GM12878 (cell line): Measurements from ENCODE around the gene VCPKMT. TPM values are rescaled to one million over a fixed set of nuclear protein-coding genes. Genes with fewer than 3 reads are reported as not detected.

ENCODE experiments used
- BACH1 ChIP-seq: fragments of 450-650 bp; IDR thresholded peaks from 2 replicates; pipeline ENCODE4 v1.6.1; 2017; ENCODE audit warnings: mild to moderate bottlenecking, borderline replicate concordance
- CBX3 ChIP-seq: fragments of 200-600 bp; sonication (generic); IDR thresholded peaks from 2 replicates; pipeline ENCODE4 v1.6.1; 2016; ENCODE audit warnings: low read depth, borderline replicate concordance
- CHD2 ChIP-seq: IDR thresholded peaks from 2 replicates; pipeline ENCODE4 v1.6.1; 2011; ENCODE audit warnings: low read depth, low read length, improper control_type of control experiment, borderline replicate concordance
- EZH2 ChIP-seq: IDR thresholded peaks from 2 replicates; pipeline ENCODE4 v1.6.1; 2012; ENCODE audit warnings: low read depth, mild to moderate bottlenecking, control low read depth, inconsistent platforms, low read length, borderline replicate concordance; ENCODE audit not compliant: control insufficient read depth
- FOS ChIP-seq: IDR thresholded peaks from 3 replicates; pipeline ENCODE4 v1.6.1; 2011; ENCODE audit warnings: borderline replicate concordance; ENCODE audit not compliant: insufficient read length; ENCODE audit errors: extremely low read depth
- SMAD1 ChIP-seq: fragments of 450-650 bp; IDR thresholded peaks from 2 replicates; pipeline ENCODE4 v1.6.1; 2018; ENCODE audit warnings: mild to moderate bottlenecking, low read depth; ENCODE audit not compliant: partially characterized antibody
- SMARCA5 ChIP-seq: fragments of 450-650 bp; IDR thresholded peaks from 2 replicates; pipeline ENCODE4 v1.6.1; 2017; ENCODE audit warnings: mild to moderate bottlenecking
- SREBF1 ChIP-seq: IDR thresholded peaks from 2 replicates; pipeline ENCODE4 v1.6.1; 2012; ENCODE audit warnings: mild to moderate bottlenecking, low read length
- SRF ChIP-seq, 2 experiments: IDR thresholded peaks; 2 replicates each; pipeline ENCODE4 v1.6.1; 2011; ENCODE audit warnings: low read depth in 2 of 2, low read length in 2 of 2, mild to moderate bottlenecking in 1 of 2, moderate library complexity in 1 of 2
- SUPT20H ChIP-seq: IDR thresholded peaks from 2 replicates; pipeline ENCODE4 v1.6.1; 2011; ENCODE audit warnings: low read depth, mild to moderate bottlenecking, low read length, moderate library complexity, borderline replicate concordance; ENCODE audit not compliant: control insufficient read depth
- YBX1 ChIP-seq: fragments of 450-650 bp; IDR thresholded peaks from 2 replicates; pipeline ENCODE4 v1.6.1; 2016; ENCODE audit warnings: antibody characterized with exemption
- YY1 ChIP-seq: IDR thresholded peaks from 2 replicates; pipeline ENCODE4 v1.6.1; 2011; ENCODE audit warnings: low read depth, mild to moderate bottlenecking, low read length
- ZSCAN29 ChIP-seq: fragments of 450-650 bp; IDR thresholded peaks from 2 replicates; pipeline ENCODE4 v1.6.1; 2017; ENCODE audit warnings: mild to moderate bottlenecking, moderate library complexity
- polyA plus RNA-seq, 11 experiments: library from polyadenylated mRNA; depleted of rRNA in 4 of 11; unstranded in 6 of 11; stranded (reverse) in 5 of 11; fragments of >200 nt; fragmentation: Nextera tagmentation in 4 of 11; fragmentation: Illumina TruSeq in 1 of 11; extraction: Ambion mirVana in 4 of 11; extraction: Trizol in 1 of 11; gene quantifications; 1 replicate in 1 of 11; 2 replicates in 10 of 11; pipeline versions ENCODE4 v1.2.1 to v1.2.3, GENCODE V29; 2011 to 2016; ENCODE audit warnings: inconsistent platforms in 2 of 11, missing spikeins in 2 of 11, low read depth in 1 of 11
- total RNA-seq, 4 experiments: library from RNA; depleted of rRNA in 3 of 4; stranded (reverse); fragments of >200 nt in 3 of 4; fragmentation: Illumina TruSeq in 1 of 4; extraction: Trizol in 1 of 4; gene quantifications; 2 replicates each; pipeline versions ENCODE4 v1.2.1 to v1.2.3, GENCODE V29; 2013 to 2021
- TF ChIP-seq, protein P1 (sequence below): fragments of 450-650 bp; IDR thresholded peaks from 2 replicates; pipeline ENCODE4 v1.6.1; 2017; ENCODE audit warnings: mild to moderate bottlenecking, low read depth, inconsistent platforms; ENCODE audit not compliant: poor library complexity, severe bottlenecking
- TF ChIP-seq, protein P2 (sequence below): fragments of 450-650 bp; IDR thresholded peaks from 2 replicates; pipeline ENCODE4 v1.6.1; 2016; ENCODE audit warnings: mild to moderate bottlenecking, moderate library complexity, borderline replicate concordance
- TF ChIP-seq, protein P3 (sequence below): fragments of 450-650 bp; IDR thresholded peaks from 2 replicates; pipeline ENCODE4 v1.6.1; 2017; ENCODE audit warnings: mild to moderate bottlenecking
- TF ChIP-seq, protein P4 (sequence below): fragments of 450-650 bp; formaldehyde crosslinking; IDR thresholded peaks from 2 replicates; pipeline ENCODE4 v1.5.0; 2022; ENCODE audit warnings: mild to moderate bottlenecking, missing genetic modification characterization

The VCPKMT gene
- total and polyA plus RNA-seq, 10 of the 15 experiments (the other 5 are each of a cell fraction or from before 2014, with no cell fraction given) = 8.5 to 18.4 (median 12.8) TPM

DNA sequence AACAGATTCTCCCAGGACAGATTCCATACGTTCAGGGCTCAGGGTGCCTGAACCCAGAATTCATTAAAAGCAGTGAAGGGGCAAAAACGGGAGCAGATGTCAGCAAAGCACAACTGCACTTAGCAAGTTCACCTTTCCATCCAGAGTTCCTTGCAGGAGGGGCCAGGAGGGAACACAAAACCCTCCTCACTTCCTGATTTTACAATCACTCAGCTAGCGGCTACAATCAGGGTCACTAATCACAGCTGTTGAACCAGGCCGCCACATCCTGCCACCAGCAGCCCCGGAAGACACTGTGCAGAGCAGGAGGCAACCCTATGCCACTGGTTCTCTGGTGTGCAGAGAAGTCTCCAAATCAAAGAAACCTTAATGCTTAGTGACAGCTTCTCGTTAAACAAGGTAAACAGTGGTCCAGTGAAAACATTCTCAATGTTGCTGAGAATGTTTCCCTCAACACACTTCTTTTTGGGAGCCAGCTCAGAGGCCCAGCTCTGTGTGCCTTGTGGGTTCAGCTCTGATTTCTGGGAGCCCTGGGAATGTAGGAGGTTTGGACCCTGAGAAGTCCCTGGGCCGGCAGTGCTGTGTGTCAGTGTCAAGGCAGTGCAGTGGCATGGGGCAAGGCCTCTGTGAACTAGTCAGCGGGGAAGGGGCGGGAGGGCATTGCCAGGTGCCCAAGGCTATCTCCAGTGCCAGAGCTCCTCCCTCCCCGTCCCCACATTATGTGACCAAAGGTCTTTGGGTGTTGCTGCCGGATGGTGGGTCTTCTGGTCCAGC, 54.5 kb downstream of the VCPKMT start (continued):
- TF ChIP-seq, protein P1, sequence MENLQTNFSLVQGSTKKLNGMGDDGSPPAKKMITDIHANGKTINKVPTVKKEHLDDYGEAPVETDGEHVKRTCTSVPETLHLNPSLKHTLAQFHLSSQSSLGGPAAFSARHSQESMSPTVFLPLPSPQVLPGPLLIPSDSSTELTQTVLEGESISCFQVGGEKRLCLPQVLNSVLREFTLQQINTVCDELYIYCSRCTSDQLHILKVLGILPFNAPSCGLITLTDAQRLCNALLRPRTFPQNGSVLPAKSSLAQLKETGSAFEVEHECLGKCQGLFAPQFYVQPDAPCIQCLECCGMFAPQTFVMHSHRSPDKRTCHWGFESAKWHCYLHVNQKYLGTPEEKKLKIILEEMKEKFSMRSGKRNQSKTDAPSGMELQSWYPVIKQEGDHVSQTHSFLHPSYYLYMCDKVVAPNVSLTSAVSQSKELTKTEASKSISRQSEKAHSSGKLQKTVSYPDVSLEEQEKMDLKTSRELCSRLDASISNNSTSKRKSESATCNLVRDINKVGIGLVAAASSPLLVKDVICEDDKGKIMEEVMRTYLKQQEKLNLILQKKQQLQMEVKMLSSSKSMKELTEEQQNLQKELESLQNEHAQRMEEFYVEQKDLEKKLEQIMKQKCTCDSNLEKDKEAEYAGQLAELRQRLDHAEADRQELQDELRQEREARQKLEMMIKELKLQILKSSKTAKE = peak; percentile 45
- TF ChIP-seq SMARCA5 = peak; percentile 68
- TF ChIP-seq, protein P2, sequence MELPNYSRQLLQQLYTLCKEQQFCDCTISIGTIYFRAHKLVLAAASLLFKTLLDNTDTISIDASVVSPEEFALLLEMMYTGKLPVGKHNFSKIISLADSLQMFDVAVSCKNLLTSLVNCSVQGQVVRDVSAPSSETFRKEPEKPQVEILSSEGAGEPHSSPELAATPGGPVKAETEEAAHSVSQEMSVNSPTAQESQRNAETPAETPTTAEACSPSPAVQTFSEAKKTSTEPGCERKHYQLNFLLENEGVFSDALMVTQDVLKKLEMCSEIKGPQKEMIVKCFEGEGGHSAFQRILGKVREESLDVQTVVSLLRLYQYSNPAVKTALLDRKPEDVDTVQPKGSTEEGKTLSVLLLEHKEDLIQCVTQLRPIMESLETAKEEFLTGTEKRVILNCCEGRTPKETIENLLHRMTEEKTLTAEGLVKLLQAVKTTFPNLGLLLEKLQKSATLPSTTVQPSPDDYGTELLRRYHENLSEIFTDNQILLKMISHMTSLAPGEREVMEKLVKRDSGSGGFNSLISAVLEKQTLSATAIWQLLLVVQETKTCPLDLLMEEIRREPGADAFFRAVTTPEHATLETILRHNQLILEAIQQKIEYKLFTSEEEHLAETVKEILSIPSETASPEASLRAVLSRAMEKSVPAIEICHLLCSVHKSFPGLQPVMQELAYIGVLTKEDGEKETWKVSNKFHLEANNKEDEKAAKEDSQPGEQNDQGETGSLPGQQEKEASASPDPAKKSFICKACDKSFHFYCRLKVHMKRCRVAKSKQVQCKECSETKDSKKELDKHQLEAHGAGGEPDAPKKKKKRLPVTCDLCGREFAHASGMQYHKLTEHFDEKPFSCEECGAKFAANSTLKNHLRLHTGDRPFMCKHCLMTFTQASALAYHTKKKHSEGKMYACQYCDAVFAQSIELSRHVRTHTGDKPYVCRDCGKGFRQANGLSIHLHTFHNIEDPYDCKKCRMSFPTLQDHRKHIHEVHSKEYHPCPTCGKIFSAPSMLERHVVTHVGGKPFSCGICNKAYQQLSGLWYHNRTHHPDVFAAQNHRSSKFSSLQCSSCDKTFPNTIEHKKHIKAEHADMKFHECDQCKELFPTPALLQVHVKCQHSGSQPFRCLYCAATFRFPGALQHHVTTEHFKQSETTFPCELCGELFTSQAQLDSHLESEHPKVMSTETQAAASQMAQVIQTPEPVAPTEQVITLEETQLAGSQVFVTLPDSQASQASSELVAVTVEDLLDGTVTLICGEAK = peak; percentile 43; the same call in 1 of the 2 replicates
- TF ChIP-seq YBX1 = no peak
- no peak for TF ChIP-seq SUPT20H
- TF ChIP-seq FOS = no peak
- TF ChIP-seq CHD2 = peak; percentile 64; the same call in 1 of the 2 replicates
- TF ChIP-seq BACH1 = no peak; the same call in 1 of the 2 replicates
- TF ChIP-seq CBX3 = no peak
- TF ChIP-seq EZH2 = no peak
- TF ChIP-seq YY1 = no peak
- TF ChIP-seq ZSCAN29 = no peak
- TF ChIP-seq, protein P3, sequence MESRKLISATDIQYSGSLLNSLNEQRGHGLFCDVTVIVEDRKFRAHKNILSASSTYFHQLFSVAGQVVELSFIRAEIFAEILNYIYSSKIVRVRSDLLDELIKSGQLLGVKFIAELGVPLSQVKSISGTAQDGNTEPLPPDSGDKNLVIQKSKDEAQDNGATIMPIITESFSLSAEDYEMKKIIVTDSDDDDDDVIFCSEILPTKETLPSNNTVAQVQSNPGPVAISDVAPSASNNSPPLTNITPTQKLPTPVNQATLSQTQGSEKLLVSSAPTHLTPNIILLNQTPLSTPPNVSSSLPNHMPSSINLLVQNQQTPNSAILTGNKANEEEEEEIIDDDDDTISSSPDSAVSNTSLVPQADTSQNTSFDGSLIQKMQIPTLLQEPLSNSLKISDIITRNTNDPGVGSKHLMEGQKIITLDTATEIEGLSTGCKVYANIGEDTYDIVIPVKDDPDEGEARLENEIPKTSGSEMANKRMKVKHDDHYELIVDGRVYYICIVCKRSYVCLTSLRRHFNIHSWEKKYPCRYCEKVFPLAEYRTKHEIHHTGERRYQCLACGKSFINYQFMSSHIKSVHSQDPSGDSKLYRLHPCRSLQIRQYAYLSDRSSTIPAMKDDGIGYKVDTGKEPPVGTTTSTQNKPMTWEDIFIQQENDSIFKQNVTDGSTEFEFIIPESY = 0 out of 2 replicates have a peak, but pooled peaks have one; percentile 44
- 0 out of 4 replicates have a peak, but pooled peaks of 1 of the 2 experiments have one; percentile 10 for TF ChIP-seq SRF (IDR thresholded peaks at IDR 0.05; ENCODE audit: low read depth in 2 of 2, low read length in 2 of 2)
- TF ChIP-seq SMAD1 = peak; percentile 59
- TF ChIP-seq, protein P4, sequence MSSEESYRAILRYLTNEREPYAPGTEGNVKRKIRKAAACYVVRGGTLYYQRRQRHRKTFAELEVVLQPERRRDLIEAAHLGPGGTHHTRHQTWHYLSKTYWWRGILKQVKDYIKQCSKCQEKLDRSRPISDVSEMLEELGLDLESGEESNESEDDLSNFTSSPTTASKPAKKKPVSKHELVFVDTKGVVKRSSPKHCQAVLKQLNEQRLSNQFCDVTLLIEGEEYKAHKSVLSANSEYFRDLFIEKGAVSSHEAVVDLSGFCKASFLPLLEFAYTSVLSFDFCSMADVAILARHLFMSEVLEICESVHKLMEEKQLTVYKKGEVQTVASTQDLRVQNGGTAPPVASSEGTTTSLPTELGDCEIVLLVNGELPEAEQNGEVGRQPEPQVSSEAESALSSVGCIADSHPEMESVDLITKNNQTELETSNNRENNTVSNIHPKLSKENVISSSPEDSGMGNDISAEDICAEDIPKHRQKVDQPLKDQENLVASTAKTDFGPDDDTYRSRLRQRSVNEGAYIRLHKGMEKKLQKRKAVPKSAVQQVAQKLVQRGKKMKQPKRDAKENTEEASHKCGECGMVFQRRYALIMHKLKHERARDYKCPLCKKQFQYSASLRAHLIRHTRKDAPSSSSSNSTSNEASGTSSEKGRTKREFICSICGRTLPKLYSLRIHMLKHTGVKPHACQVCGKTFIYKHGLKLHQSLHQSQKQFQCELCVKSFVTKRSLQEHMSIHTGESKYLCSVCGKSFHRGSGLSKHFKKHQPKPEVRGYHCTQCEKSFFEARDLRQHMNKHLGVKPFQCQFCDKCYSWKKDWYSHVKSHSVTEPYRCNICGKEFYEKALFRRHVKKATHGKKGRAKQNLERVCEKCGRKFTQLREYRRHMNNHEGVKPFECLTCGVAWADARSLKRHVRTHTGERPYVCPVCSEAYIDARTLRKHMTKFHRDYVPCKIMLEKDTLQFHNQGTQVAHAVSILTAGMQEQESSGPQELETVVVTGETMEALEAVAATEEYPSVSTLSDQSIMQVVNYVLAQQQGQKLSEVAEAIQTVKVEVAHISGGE (CRISPR knock-in tag) = no peak
- no peak for TF ChIP-seq SREBF1
